Parathyroid adenoma (tissue), 2 donors: ENCODE measurements around the gene CPEB1.
"Not testable (repeated sequence)": the region's sequence is repeated elsewhere in the genome, so short reads cannot be mapped to it uniquely, and the experiment has no call there.

Experiments
- H2AFZ ChIP-seq: fragments of 300-600 bp; sonication (generic); one replicate; pipeline ENCODE4 v1.7.0; 2017; ENCODE audit warnings: antibody characterized with exemption, mild to moderate bottlenecking
- H3K27ac ChIP-seq: fragments of 300-600 bp; sonication (generic); one replicate; pipeline ENCODE4 v1.7.0; 2017
- H3K27me3 ChIP-seq: fragments of 300-600 bp; sonication (generic); one replicate; pipeline ENCODE4 v1.7.0; 2017; ENCODE audit warnings: low read length; ENCODE audit not compliant: control insufficient read depth, insufficient read depth
- H3K36me3 ChIP-seq: fragments of 300-600 bp; sonication (generic); one replicate; pipeline ENCODE4 v1.7.0; 2017; ENCODE audit warnings: low read length; ENCODE audit not compliant: control insufficient read depth, insufficient read depth
- H3K4me1 ChIP-seq: fragments of 300-600 bp; sonication (generic); one replicate; pipeline ENCODE4 v1.7.0; 2017; ENCODE audit warnings: control low read depth
- H3K4me2 ChIP-seq: fragments of 300-600 bp; sonication (generic); one replicate; pipeline ENCODE4 v1.7.0; 2017; ENCODE audit warnings: low read length
- H3K4me3 ChIP-seq: fragments of 300-600 bp; sonication (generic); one replicate; pipeline ENCODE4 v1.7.0; 2017; ENCODE audit warnings: low read depth, low read length
- H3K79me2 ChIP-seq: fragments of 300-600 bp; sonication (generic); one replicate; pipeline ENCODE4 v1.7.0; 2017; ENCODE audit warnings: control low read depth
- H3K9ac ChIP-seq: fragments of 300-600 bp; sonication (generic); one replicate; pipeline ENCODE4 v1.7.0; 2017; ENCODE audit warnings: mild to moderate bottlenecking
- H3K9me3 ChIP-seq: fragments of 300-600 bp; sonication (generic); one replicate; pipeline ENCODE4 v1.7.0; 2017; ENCODE audit warnings: low read length; ENCODE audit not compliant: control insufficient read depth
- CTCF ChIP-seq: fragments of 300-600 bp; sonication (generic); IDR thresholded peaks from one replicate; pipeline ENCODE4 v1.7.0; 2017; ENCODE audit warnings: antibody characterized with exemption, mild to moderate bottlenecking
- donor health status: primary hyperparathyroidism.

Gene CPEB1

GRCh38 chr15:82536409-82537350 lies 110.5 kb downstream of the CPEB1 start:
- H3K9me3 ChIP-seq, result no peaks in the 10 kb centered on the region
- no peak overlapping the region for H3K4me3 ChIP-seq
- H3K79me2 ChIP-seq, result no peaks in the 10 kb centered on the region
- no peak overlapping the region for H3K4me2 ChIP-seq
- no peaks in the 10 kb centered on the region for H3K27me3 ChIP-seq
- H3K9ac ChIP-seq, result no peak overlapping the region
- H3K27ac ChIP-seq, result no peak overlapping the region
- H3K4me1 ChIP-seq, result no peaks in the 10 kb centered on the region
- H3K36me3 ChIP-seq, result no peaks in the 10 kb centered on the region
- no peak for TF ChIP-seq CTCF
- no peak overlapping the region for H2AFZ ChIP-seq

- Histone ChIP-seq H3K36me3 (no peaks in the 10 kb centered on the region), H3K4me1 (no peaks in the 10 kb centered on the region), H3K9ac (no peak overlapping the region), H3K4me2 (no peak overlapping the region), H3K27me3 (no peaks in the 10 kb centered on the region), H3K27ac (no peak overlapping the region), H3K9me3 (no peaks in the 10 kb centered on the region), H3K79me2 (no peaks in the 10 kb centered on the region), H3K4me3 (no peak overlapping the region), H2AFZ (no peak overlapping the region)
- TF ChIP-seq CTCF, result no peak
Measured at GRCh38 chr15:82535566-82536408, 111.4 kb downstream of the CPEB1 start.

GRCh38 chr15:82535151-82535550 lies 112.0 kb downstream of the CPEB1 start:
- H3K4me1 ChIP-seq, result not testable (repeated sequence)

GRCh38 chr15:82534457-82534861 lies 112.7 kb downstream of the CPEB1 start:
- H3K27me3 ChIP-seq, H3K36me3 ChIP-seq, H3K4me3 ChIP-seq, H3K9me3 ChIP-seq, H3K9ac ChIP-seq, H3K4me2 ChIP-seq, H3K27ac ChIP-seq, H2AFZ ChIP-seq, H3K4me1 ChIP-seq, H3K79me2 ChIP-seq: not testable (repeated sequence)

More at GRCh38 chr15:82535151-82535550, 112.0 kb downstream of the CPEB1 start:
- H3K36me3 ChIP-seq, H3K4me3 ChIP-seq, H3K79me2 ChIP-seq, H3K4me2 ChIP-seq, H3K27me3 ChIP-seq, H3K9me3 ChIP-seq, H3K27ac ChIP-seq, H2AFZ ChIP-seq, H3K9ac ChIP-seq: not testable (repeated sequence)

GRCh38 chr15:82533801-82534200 lies 113.4 kb downstream of the CPEB1 start:
- Histone ChIP-seq H3K4me3 (no peak overlapping the region), H3K9me3 (no peaks in the 10 kb centered on the region), H3K36me3 (no peaks in the 10 kb centered on the region), H3K79me2 (no peaks in the 10 kb centered on the region), H3K27ac (no peak overlapping the region), H3K9ac (no peak overlapping the region), H3K4me2 (no peak overlapping the region), H3K27me3 (no peaks in the 10 kb centered on the region), H2AFZ (no peak overlapping the region), H3K4me1 (no peaks in the 10 kb centered on the region)
- TF ChIP-seq CTCF, result no peak
